GM23338 (cell line): Measurements from ENCODE around the gene SCN3A. TPM values are rescaled to one million over a fixed set of nuclear protein-coding genes. Genes with fewer than 3 reads are reported as not detected.

Experiments used
- ATAC-seq: fragments of 200-7000 bp; cut with Tn5 transposase; 3 replicates; pipeline ENCODE4 v1.9.1; 2020
- DNase-seq: peaks from one replicate; pipeline ENCODE4 v3.0.0-alpha.2; 2015; ENCODE audit warnings: low spot score
- H2AFZ ChIP-seq: fragments of 200-600 bp; sonication (generic); 2 replicates; pipeline ENCODE4 v1.8.0; 2016; ENCODE audit warnings: antibody characterized with exemption, mild to moderate bottlenecking, moderate library complexity
- H3F3A ChIP-seq: fragments of 200-600 bp; sonication (generic); replicated peaks from 2 replicates; pipeline ENCODE4 v1.8.0; 2017; ENCODE audit warnings: antibody characterized with exemption, mixed run types, low read depth
- H3K27ac ChIP-seq: fragments of 200-600 bp; sonication (generic); 2 replicates; pipeline ENCODE4 v1.6.1; 2016; ENCODE audit warnings: low read depth
- H3K27me3 ChIP-seq: fragments of 200-600 bp; sonication (generic); 2 replicates; pipeline ENCODE4 v1.8.0; 2016; ENCODE audit warnings: mild to moderate bottlenecking, mixed run types, moderate library complexity; ENCODE audit not compliant: insufficient read depth
- H3K36me3 ChIP-seq: fragments of 200-600 bp; sonication (generic); 2 replicates; pipeline ENCODE4 v1.8.0; 2016; ENCODE audit warnings: mild to moderate bottlenecking; ENCODE audit not compliant: insufficient read depth
- H3K4me1 ChIP-seq: fragments of 200-600 bp; sonication (generic); 2 replicates; pipeline ENCODE4 v1.8.0; 2016; ENCODE audit warnings: mild to moderate bottlenecking, moderate library complexity; ENCODE audit not compliant: insufficient read depth
- H3K4me2 ChIP-seq: fragments of 200-600 bp; sonication (generic); 2 replicates; pipeline ENCODE4 v1.7.1; 2017; ENCODE audit warnings: mixed run types
- H3K4me3 ChIP-seq: fragments of 200-600 bp; sonication (generic); 2 replicates; pipeline ENCODE4 v1.6.1; 2016; ENCODE audit warnings: mixed run types
- H3K79me2 ChIP-seq: fragments of 200-600 bp; sonication (generic); replicated peaks from 2 replicates; pipeline ENCODE4 v1.8.0; 2017; ENCODE audit warnings: mild to moderate bottlenecking; ENCODE audit not compliant: insufficient read depth
- H3K9me2 ChIP-seq: fragments of 200-600 bp; sonication (generic); 2 replicates; pipeline ENCODE4 v1.8.0; 2017; ENCODE audit not compliant: insufficient read depth
- H4K20me1 ChIP-seq: fragments of 200-600 bp; sonication (generic); replicated peaks from 2 replicates; pipeline ENCODE4 v1.8.0; 2017; ENCODE audit warnings: mild to moderate bottlenecking; ENCODE audit not compliant: insufficient read depth
- H3K27ac Mint-ChIP-seq: 2 replicates; pipeline ENCODE4 v1.8.0; 2020; ENCODE audit warnings: inconsistent platforms, mild to moderate bottlenecking, moderate library complexity, mixed read lengths
- H3K27me3 Mint-ChIP-seq: 3 replicates; pipeline ENCODE4 v1.8.0; 2022; ENCODE audit warnings: low read depth, mild to moderate bottlenecking, moderate library complexity, mixed read lengths, inconsistent platforms; ENCODE audit not compliant: insufficient read depth, poor library complexity
- H3K36me3 Mint-ChIP-seq: 3 replicates; pipeline ENCODE4 v1.8.0; 2021; ENCODE audit warnings: low read depth, mild to moderate bottlenecking, inconsistent platforms, moderate library complexity, mixed read lengths
- H3K4me1 Mint-ChIP-seq: 3 replicates; pipeline ENCODE4 v1.8.0; 2020; ENCODE audit warnings: mild to moderate bottlenecking, inconsistent platforms, mixed read lengths
- H3K4me3 Mint-ChIP-seq: 3 replicates; pipeline ENCODE4 v1.8.0; 2021; ENCODE audit warnings: moderate library complexity, mild to moderate bottlenecking, inconsistent platforms, mixed read lengths
- H3K9me3 Mint-ChIP-seq: 3 replicates; pipeline ENCODE4 v1.8.0; 2020; ENCODE audit warnings: moderate library complexity, mild to moderate bottlenecking, inconsistent platforms, mixed read lengths
- CREB1 ChIP-seq: fragments of 250-450 bp; sonication (Bioruptor Pico); IDR thresholded peaks from 2 replicates; pipeline ENCODE4 v1.5.0; 2020; ENCODE audit warnings: low read depth, mild to moderate bottlenecking, moderate library complexity
- ETS1 ChIP-seq: IDR thresholded peaks from 2 replicates; pipeline ENCODE4 v1.6.1; 2016; ENCODE audit warnings: antibody characterized with exemption
- EZH2 ChIP-seq: fragments of 200-600 bp; sonication (generic); IDR thresholded peaks from one replicate; pipeline ENCODE4 v1.8.0; 2017; ENCODE audit warnings: antibody characterized with exemption, mild to moderate bottlenecking, low read depth; ENCODE audit not compliant: unreplicated experiment
- EZH2phosphoT487 ChIP-seq: fragments of 200-600 bp; sonication (generic); IDR thresholded peaks from one replicate; pipeline ENCODE4 v1.8.1; 2018; ENCODE audit warnings: antibody characterized with exemption; ENCODE audit not compliant: unreplicated experiment
- JUNB ChIP-seq: IDR thresholded peaks from one replicate; pipeline ENCODE4 v1.6.1; 2016; ENCODE audit warnings: antibody characterized with exemption; ENCODE audit not compliant: unreplicated experiment
- NANOG ChIP-seq: IDR thresholded peaks from 2 replicates; pipeline ENCODE4 v1.6.1; 2016; ENCODE audit warnings: antibody characterized with exemption, borderline replicate concordance
- POLR2AphosphoS5 ChIP-seq: IDR thresholded peaks from 2 replicates; pipeline ENCODE4 v1.6.1; 2016; ENCODE audit warnings: antibody characterized with exemption, low read depth
- STAT1 ChIP-seq: IDR thresholded peaks from one replicate; pipeline ENCODE4 v1.6.1; 2016; ENCODE audit warnings: antibody characterized with exemption; ENCODE audit not compliant: unreplicated experiment
- ZNF114 ChIP-seq: fragments of 250-450 bp; sonication (Bioruptor Pico); IDR thresholded peaks from 2 replicates; pipeline ENCODE4 v1.5.0; 2020; ENCODE audit warnings: mild to moderate bottlenecking, moderate library complexity
- ZNF331 ChIP-seq: fragments of 250-450 bp; sonication (Bioruptor Pico); IDR thresholded peaks from 2 replicates; pipeline ENCODE4 v1.5.0; 2020; ENCODE audit warnings: low read depth, mild to moderate bottlenecking, moderate library complexity
- ZNF462 ChIP-seq: fragments of 250-450 bp; sonication (Bioruptor Pico); IDR thresholded peaks from 2 replicates; pipeline ENCODE4 v1.5.0; 2020; ENCODE audit warnings: mild to moderate bottlenecking, moderate library complexity
- polyA plus RNA-seq: library from polyadenylated mRNA; unstranded; fragments of >200 nt; fragmentation: Nextera tagmentation; extraction: Ambion mirVana; gene quantifications from 2 replicates; pipeline ENCODE4 v1.2.1, GENCODE V29; 2016
- total RNA-seq: library from RNA; depleted of rRNA; stranded (reverse); fragments of >200 nt; shearing (Covaris generic); gene quantifications from 2 replicates; pipeline ENCODE4 v1.2.3, GENCODE V29; 2014
- TF ChIP-seq, protein P1 (sequence below), 2 experiments: fragments of 200-600 bp in 1 of 2; sonication (generic) in 1 of 2; conservative IDR thresholded peaks; 2 replicates each; pipeline versions ENCODE4 v1.5.1 to v1.6.1; 2016 to 2017; ENCODE audit warnings: antibody characterized with exemption in 2 of 2, low read depth in 2 of 2, mild to moderate bottlenecking in 2 of 2, moderate library complexity in 1 of 2

The SCN3A gene
- total and polyA plus RNA-seq, 2 experiments from 2014 or later: 0.66 TPM; not detected in 1

- TF ChIP-seq ZNF462 (CRISPR knock-in tag): no peak
- no peak for TF ChIP-seq NANOG
- no peak for TF ChIP-seq ZNF114 (CRISPR knock-in tag)
- no peak for TF ChIP-seq CREB1 (CRISPR knock-in tag)
- TF ChIP-seq, protein P1, sequence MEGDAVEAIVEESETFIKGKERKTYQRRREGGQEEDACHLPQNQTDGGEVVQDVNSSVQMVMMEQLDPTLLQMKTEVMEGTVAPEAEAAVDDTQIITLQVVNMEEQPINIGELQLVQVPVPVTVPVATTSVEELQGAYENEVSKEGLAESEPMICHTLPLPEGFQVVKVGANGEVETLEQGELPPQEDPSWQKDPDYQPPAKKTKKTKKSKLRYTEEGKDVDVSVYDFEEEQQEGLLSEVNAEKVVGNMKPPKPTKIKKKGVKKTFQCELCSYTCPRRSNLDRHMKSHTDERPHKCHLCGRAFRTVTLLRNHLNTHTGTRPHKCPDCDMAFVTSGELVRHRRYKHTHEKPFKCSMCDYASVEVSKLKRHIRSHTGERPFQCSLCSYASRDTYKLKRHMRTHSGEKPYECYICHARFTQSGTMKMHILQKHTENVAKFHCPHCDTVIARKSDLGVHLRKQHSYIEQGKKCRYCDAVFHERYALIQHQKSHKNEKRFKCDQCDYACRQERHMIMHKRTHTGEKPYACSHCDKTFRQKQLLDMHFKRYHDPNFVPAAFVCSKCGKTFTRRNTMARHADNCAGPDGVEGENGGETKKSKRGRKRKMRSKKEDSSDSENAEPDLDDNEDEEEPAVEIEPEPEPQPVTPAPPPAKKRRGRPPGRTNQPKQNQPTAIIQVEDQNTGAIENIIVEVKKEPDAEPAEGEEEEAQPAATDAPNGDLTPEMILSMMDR (conservative IDR thresholded peaks at IDR 0.05; ENCODE audit: low read depth in 2 of 2): no peak
- TF ChIP-seq POLR2AphosphoS5: no peak
- no peak for TF ChIP-seq ZNF331 (CRISPR knock-in tag)
Measured at GRCh38 chr2:165057931-165058330, 145.9 kb downstream of the SCN3A start (continued).

- H3K4me3 Mint-ChIP-seq: no peak overlapping the region
- Histone ChIP-seq H3K9me2 (no peaks in the 10 kb centered on the region), H2AFZ (no peak overlapping the region), H4K20me1 (no peaks in the 10 kb centered on the region), H3K4me2 (no peak overlapping the region), H3K79me2 (no peaks in the 10 kb centered on the region), H3K4me3 (no peak overlapping the region), H3F3A (no peaks in the 10 kb centered on the region), H3K4me1 (no peaks in the 10 kb centered on the region), H3K27ac (no peak overlapping the region), H3K36me3 (no peaks in the 10 kb centered on the region), H3K27me3 (no peaks in the 10 kb centered on the region)
- peaks cover 3% of the 10 kb centered on the region for H3K27me3 Mint-ChIP-seq
- H3K27ac Mint-ChIP-seq: no peak overlapping the region
- DNase-seq (no peak), ATAC-seq (no peak)
- H3K9me3 Mint-ChIP-seq: no peaks in the 10 kb centered on the region
- no peaks in the 10 kb centered on the region; the same call in 1 of the 3 replicates for H3K4me1 Mint-ChIP-seq
- H3K36me3 Mint-ChIP-seq: no peaks in the 10 kb centered on the region
- TF ChIP-seq EZH2phosphoT487: no peak
- TF ChIP-seq NANOG: no peak
- TF ChIP-seq CREB1 (CRISPR knock-in tag): no peak
- no peak for TF ChIP-seq ZNF331 (CRISPR knock-in tag)
- no peak for TF ChIP-seq JUNB
- TF ChIP-seq ETS1: no peak
- TF ChIP-seq STAT1: no peak
- TF ChIP-seq ZNF114 (CRISPR knock-in tag): no peak
- TF ChIP-seq, protein P1 (conservative IDR thresholded peaks at IDR 0.05; ENCODE audit: low read depth in 2 of 2): no peak
- TF ChIP-seq EZH2: no peak
- TF ChIP-seq POLR2AphosphoS5: no peak
Measured at GRCh38 chr2:165057308-165057707, 146.5 kb downstream of the SCN3A start.
